WERI-Rb-1 (cell line): ENCODE data around the gene SLC24A3.

Experiments used
- DNase-seq: peaks from one replicate; pipeline ENCODE4 v3.0.0-alpha.2; 2020
- H3K27ac ChIP-seq: fragments of 250-450 bp; sonication (Bioruptor Pico); 2 replicates; pipeline ENCODE4 v1.5.1; 2020; ENCODE audit warnings: mild to moderate bottlenecking, moderate library complexity
- H3K27me3 ChIP-seq: fragments of 250-450 bp; sonication (Bioruptor Pico); 2 replicates; pipeline ENCODE4 v1.5.1; 2021; ENCODE audit warnings: mild to moderate bottlenecking, low read depth, moderate library complexity; ENCODE audit not compliant: insufficient read depth, severe bottlenecking
- H3K36me3 ChIP-seq: fragments of 250-450 bp; sonication (Bioruptor Pico); 2 replicates; pipeline ENCODE4 v1.5.1; 2020; ENCODE audit warnings: mild to moderate bottlenecking, moderate library complexity
- H3K4me3 ChIP-seq: 2 replicates; pipeline ENCODE4 v1.5.1; 2011; ENCODE audit warnings: low read depth, mild to moderate bottlenecking, control low read depth, low read length
- H3K9me3 ChIP-seq: fragments of 250-450 bp; sonication (Bioruptor Pico); 2 replicates; pipeline ENCODE4 v1.5.1; 2021; ENCODE audit warnings: mild to moderate bottlenecking, moderate library complexity; ENCODE audit not compliant: severe bottlenecking
- TF ChIP-seq, protein P1 (sequence below): IDR thresholded peaks from 2 replicates; pipeline ENCODE4 v1.5.1; 2011; ENCODE audit warnings: low read depth, mild to moderate bottlenecking, control low read depth, inconsistent platforms, low read length

The SLC24A3 gene

DNA sequence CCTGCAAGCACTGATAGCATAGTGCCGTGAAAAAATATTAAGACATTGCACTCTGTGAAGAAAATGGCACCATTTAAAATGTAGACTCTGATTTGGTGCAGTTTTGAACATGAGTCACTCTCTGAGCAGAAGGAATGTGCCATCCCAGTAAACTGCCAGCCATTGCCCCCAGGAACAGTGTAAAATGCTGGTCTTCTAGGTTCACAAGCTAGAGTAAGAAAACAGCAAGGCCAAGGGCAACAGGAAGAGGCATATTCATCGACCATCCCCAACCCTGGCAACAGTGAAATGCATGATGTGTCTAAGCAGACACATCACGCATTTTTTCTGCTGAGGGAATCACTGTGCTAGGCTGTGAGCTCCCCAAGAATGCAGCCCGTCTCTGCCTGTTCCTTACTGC, 382.5 kb downstream of the SLC24A3 start:
- DNase-seq, result no peak
- Histone ChIP-seq H3K9me3 (no peaks in the 10 kb centered on the region), H3K4me3 (no peak overlapping the region), H3K36me3 (no peaks in the 10 kb centered on the region), H3K27me3 (peaks cover 66% of the 10 kb centered on the region), H3K27ac (no peak overlapping the region)
- TF ChIP-seq, protein P1, sequence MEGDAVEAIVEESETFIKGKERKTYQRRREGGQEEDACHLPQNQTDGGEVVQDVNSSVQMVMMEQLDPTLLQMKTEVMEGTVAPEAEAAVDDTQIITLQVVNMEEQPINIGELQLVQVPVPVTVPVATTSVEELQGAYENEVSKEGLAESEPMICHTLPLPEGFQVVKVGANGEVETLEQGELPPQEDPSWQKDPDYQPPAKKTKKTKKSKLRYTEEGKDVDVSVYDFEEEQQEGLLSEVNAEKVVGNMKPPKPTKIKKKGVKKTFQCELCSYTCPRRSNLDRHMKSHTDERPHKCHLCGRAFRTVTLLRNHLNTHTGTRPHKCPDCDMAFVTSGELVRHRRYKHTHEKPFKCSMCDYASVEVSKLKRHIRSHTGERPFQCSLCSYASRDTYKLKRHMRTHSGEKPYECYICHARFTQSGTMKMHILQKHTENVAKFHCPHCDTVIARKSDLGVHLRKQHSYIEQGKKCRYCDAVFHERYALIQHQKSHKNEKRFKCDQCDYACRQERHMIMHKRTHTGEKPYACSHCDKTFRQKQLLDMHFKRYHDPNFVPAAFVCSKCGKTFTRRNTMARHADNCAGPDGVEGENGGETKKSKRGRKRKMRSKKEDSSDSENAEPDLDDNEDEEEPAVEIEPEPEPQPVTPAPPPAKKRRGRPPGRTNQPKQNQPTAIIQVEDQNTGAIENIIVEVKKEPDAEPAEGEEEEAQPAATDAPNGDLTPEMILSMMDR, result no peak

DNA sequence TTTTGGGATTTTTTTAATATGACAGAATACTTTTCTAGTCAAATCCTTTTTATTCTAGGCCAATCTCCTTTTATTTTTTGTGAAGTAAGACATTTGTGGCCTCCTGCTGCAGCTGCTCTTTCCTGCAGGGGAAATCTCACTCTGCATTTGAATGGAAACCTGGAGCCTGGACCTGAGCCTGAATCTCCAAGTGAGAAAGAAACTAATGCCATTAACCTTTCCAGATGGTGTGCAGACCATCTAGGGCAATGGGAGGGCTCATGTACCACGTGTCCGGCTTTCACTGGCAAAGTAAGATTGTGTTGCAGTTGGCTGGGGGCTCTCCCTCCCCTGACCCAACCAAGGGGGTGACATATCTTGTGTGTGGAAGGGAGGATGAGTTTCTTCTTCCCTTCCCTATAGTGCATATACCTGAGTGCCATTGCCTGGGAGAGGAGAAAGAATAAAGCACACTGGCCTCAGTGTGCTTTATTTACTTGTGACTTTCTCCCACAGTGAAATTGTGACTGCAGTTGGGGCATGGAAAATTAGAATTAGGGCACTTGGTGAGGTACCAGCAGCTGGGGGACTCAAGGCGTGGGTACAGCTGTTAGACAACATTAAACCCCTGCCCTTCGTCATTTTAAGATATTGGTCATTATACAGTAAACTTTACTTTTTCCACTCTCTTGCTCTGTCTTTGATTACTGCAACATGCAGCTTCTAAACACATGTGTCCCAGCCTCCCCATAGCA, 385.8 kb downstream of the SLC24A3 start:
- H3K27ac ChIP-seq, result no peak overlapping the region
- no peak for DNase-seq
- no peaks in the 10 kb centered on the region for H3K36me3 ChIP-seq
- H3K27me3 ChIP-seq, result peaks cover 81% of the 10 kb centered on the region
- TF ChIP-seq, protein P1, result no peak
- no peaks in the 10 kb centered on the region for H3K9me3 ChIP-seq
- H3K4me3 ChIP-seq, result no peak overlapping the region

DNA sequence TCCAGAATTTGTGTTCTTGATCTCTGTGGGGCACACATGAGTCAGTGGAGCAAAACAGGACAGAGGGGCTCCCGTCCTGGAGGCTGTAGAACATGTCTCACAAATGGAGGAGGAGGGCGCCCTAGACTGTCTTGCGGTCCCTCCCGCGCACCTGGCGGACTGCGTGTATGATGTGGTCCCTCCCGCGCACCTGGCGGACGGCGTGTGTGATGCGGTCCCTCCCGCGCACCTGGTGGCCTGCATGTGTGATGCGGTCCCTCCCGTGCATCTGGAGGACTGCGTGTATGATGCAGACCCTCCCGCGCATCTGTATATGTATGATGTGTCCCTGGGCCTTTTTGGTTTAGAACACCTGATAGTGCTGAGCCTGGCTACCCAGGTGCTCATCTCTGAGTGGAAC, 386.8 kb downstream of the SLC24A3 start:
- no peak overlapping the region for H3K4me3 ChIP-seq

DNA sequence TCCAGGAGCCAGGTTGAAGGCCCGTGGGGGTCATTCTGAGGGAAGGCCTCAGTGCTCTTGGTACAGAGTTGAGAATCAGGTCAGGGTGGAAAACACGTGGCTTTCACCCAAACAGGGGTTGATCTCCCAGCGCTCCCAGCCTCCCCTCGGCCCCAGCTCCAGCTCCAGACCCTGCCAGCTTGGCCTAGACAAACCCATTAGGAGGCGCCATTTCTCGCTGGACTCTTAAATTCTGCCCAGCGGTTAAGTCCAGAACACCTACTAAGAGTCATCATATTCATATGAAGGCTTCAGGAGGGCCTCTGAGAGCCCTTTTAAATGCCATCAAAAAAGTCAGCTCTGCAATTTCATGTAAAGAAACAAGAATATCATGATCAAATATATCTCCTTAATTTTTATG, 387.6 kb downstream of the SLC24A3 start:
- no peaks in the 10 kb centered on the region for H3K36me3 ChIP-seq
- H3K9me3 ChIP-seq, result no peaks in the 10 kb centered on the region
- TF ChIP-seq, protein P1, result no peak
- no peak overlapping the region for H3K27ac ChIP-seq
- no peak for DNase-seq
- H3K27me3 ChIP-seq, result peaks cover 86% of the 10 kb centered on the region
- no peak overlapping the region for H3K4me3 ChIP-seq

More for the DNA sequence above, 386.8 kb downstream of the SLC24A3 start:
- H3K27ac ChIP-seq, result no peak overlapping the region
- no peaks in the 10 kb centered on the region for H3K9me3 ChIP-seq
- peaks cover 82% of the 10 kb centered on the region for H3K27me3 ChIP-seq
- TF ChIP-seq, protein P1, result no peak
- H3K36me3 ChIP-seq, result no peaks in the 10 kb centered on the region
- DNase-seq, result no peak

DNA sequence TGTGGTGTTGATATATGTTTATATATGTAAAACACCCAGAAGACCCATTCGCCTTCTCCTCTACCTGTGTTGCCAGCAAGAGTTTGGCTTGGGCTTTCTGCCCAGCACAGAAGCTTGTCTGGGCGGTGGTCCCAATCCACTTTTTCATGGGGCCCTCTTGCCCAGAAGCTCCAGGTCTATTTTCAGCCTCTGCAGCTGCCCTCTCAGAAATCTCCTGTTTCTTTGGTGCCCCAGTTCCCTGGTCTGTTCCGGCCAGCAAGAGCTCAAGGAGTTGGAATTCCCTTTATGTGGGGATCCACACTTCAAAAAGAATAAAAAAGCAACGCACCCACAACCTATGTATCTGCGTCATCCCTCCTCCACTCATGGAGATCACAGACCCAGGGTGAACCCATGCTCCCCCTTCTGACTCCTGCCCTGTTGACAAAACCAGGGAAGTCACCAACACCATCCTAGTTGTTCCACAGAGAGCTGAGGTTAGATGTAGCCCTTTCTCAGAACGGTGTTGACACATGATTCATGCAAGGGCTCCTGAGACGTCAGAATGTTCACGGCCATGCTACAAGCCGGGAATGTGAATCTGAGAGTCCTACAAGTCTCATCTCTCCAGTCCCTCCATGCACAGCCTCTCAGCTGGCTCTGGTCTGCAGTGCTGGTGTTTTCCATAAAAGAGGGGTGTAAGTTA, 388.8 kb downstream of the SLC24A3 start:
- Histone ChIP-seq H3K27ac (no peak overlapping the region), H3K36me3 (no peaks in the 10 kb centered on the region), H3K9me3 (no peaks in the 10 kb centered on the region), H3K4me3 (no peak overlapping the region), H3K27me3 (peaks cover 86% of the 10 kb centered on the region)
- DNase-seq, result no peak
- TF ChIP-seq, protein P1, result no peak
